HG03060 (cell line): ENCODE results near the gene YWHAE.
"Not testable (repeated sequence)": the region's sequence is repeated elsewhere in the genome, so short reads cannot be mapped to it uniquely, and the experiment has no call there.

Experiments used
- ATAC-seq: cut with Tn5 transposase; IDR thresholded peaks from one replicate; pipeline ENCODE4 v1.9.1; 2021; ENCODE audit warnings: low read depth, moderate number of reproducible peaks; ENCODE audit not compliant: unreplicated experiment

YWHAE gene

DNA sequence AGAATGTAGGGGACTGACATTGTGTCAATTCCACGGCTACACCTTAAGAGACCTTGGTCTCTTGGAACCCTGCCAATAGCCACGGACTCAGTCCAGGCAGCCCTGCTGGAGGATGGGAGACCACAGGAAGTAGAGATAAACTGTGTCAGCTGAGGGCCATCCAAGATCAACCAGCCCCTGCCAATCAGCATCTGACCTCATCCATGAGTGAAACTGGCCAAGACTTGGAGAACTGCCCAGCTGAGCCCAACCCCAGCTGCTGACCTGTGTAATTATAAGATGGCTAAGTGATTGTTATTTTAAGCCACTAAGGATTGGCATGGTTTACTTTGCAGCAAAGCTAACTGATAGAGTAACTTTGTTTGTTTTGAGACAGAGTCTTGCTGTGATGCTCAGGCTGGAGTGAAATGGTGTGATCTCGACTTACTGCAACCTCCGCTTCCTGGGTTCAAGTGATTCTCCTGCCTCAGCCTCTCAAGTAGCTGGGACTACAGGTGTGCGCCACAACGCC, 13.3 kb upstream of the YWHAE start:
- no peak for ATAC-seq

DNA sequence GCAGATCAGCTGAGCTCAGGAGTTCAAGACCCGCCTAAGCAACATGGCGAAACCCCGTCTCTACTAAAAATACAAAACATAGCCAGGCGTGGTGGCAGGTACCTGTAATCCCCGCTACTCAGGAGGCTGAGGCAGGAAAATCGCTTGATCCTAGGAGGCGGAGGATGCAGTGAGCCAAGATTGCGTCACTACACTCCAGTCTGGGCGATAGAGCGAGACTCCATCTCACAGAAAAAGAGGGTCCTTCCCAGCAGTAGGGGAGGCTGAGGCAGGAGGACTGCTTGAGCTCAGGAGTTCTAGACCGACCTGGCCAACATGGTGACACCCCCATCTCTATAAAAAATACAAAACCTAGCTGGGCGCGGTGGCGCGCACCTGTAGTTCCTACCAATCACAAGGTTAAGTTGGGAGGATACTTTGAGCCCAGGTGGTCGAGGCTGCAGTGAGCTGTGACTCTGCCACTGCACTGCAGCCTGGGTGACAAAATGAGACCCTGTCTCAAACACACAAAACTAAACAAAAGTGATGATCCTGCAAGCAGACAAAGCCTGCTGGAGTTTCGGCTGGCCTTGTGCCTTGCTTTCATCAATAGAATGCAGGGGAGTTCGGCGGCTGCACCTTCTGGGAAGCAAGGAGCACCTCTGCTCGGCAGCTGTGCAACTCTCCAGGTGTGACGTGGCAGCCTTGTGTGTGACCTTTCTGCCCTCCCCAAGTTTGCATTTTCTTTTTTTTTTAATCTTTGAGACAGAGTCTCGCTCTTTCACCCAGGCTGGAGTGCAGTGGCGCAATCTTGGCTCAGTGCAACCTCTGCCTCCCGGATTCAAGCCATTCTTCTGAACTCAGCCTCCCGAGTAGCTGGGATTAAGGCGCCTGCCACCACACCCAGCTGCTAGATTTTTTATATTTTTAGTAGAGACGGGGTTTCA, 12.4 kb upstream of the YWHAE start:
- ATAC-seq = no peak

DNA sequence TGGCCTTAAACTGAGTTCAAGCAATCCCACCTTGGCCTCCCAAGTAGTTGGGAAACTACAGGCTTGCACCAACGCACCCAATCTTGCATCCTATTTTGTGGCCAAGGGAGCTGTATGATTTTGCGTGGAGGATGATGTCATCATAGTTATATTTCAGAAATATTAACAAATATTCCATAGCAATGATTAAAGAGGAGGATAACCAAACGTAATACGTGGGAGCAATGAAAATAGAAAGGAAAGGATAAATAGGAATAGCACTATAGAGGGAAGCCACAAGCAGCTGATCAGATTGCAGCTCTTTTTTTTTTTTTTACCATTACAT, 2.2 kb upstream of the YWHAE start:
- no peak for ATAC-seq

DNA sequence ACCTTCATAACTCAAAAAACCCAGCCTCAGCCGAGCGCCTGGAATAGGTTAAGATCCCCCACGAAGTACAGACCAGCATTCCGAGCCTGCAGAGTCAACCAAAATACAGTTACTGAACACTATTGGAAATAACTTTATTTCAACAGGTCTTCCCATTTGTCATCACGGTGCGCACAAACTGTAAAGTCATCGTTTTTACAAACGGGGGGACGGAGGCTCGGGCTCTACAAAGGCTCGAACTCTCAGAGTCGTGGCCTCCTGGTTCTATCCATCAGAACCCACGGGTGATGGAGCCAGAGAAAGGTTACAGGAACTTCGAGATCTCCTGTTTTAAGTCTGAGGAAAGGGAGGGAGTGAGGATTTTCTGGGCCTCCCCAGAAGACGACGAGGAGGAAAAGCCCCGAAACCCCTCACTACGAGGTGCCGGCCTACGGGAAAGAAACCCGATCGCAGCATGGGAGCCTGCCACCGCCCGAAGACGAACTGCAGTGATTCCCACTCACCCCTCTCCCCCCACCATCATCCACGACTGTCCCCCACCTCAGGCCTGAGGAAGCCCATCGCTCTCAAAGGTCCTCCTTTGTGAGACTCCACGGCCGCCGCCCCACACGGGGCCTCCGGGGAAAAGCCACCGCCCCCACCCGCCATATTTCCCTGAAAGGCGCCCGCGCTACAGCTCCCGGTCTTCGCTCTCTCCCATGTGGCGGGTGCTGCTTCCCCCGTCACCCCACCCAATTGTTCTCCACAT, 917 bp downstream of the YWHAE start:
- ATAC-seq = no peak

DNA sequence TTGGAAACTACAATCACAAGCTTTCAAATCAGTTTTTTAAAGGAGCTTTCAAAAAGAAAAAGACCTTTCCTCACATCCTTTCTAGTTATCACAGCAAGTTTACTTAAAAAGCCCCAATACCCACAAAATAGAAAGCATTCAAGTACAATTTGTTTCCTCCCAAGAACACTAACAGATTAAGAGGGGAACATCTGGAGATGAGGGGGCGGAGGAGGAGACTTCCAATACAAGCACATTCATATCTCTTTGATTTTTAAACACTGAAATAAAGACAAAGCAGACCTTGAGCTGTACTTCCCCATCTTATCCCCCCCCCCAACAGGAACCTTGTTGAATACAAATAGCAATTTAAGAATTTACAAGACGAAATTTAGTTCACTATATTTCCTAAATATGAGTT, 2.0 kb downstream of the YWHAE start:
- ATAC-seq = no peak

- ATAC-seq = not testable (repeated sequence)
Measured at GRCh38 chr17:1395876-1396665, 4.0 kb downstream of the YWHAE start.

DNA sequence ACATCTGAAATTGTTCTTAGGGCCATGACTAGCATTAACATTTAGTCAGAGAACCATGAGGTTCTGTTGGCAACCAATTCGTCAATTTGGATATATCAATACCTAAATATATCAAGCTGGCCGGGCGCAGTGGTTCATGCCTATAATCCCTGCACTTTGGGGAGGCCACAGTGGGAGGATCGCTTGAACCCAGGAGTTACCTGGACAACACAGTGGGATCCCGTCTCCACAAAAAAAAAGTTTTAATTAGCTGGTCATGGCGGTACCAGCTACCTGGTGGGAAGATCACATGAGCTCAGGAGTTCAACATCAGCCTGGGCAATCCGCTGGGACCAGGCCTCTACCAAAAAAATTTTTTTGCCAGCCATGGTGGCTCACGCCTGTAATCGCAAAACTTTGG, 8.4 kb downstream of the YWHAE start:
- ATAC-seq = no peak

GRCh38 chr17:1390432-1391367, 9.3 kb downstream of the YWHAE start:
- ATAC-seq = no peak

GRCh38 chr17:1387490-1388227, 12.4 kb downstream of the YWHAE start:
- not testable (repeated sequence) for ATAC-seq

GRCh38 chr17:1386675-1387190, 13.3 kb downstream of the YWHAE start:
- not testable (repeated sequence) for ATAC-seq

DNA sequence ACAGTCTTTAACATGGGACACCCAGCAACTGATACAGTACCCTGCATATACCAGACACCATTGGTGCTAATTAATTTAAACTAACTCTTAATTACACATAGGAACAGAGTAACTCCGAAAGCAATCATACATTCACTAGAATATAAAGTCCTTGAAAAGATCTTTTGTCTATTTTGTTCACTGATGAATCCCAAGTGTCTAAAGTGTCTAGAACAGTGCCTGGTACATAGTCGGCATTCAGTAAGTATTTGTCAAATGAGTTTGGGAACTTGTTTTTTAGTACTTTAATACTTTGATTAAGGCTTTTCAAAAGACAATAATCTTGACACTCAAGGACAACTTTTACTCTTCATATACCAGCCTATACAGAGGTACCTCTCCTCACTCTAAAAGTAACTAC, 13.8 kb downstream of the YWHAE start:
- no peak for ATAC-seq

GRCh38 chr17:1385861-1386260, 14.2 kb downstream of the YWHAE start:
- ATAC-seq = no peak

- no peak for ATAC-seq
Measured at GRCh38 chr17:1384905-1385435, 15.1 kb downstream of the YWHAE start.

- peak; percentile 42 for ATAC-seq
Measured at GRCh38 chr17:1379930-1380313, 20.1 kb downstream of the YWHAE start.

- ATAC-seq = no peak
Measured at GRCh38 chr17:1379208-1379929, 20.7 kb downstream of the YWHAE start.

- not testable (repeated sequence) for ATAC-seq
Measured at GRCh38 chr17:1378476-1378860, 21.6 kb downstream of the YWHAE start.

- ATAC-seq = no peak
Measured at GRCh38 chr17:1377334-1377733, 22.7 kb downstream of the YWHAE start.

DNA sequence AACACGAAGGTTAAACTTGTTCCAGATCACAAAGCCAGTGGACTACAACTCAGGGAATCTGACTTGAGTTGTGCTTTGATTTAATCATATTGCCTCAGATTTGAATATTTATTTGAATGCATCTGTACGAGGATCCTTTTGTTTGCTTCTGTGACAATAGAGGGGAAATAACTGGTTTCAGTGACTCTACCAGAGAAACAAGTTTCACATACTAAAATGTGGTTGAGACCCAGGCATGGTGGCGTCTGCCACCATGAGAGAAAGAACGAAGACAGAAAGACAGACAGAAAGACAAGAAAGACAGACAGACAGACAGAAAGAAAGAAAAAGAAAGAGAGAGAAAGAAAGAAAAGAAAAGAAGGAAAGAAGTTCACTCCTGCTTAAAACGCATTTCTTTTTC, 24.0 kb downstream of the YWHAE start:
- ATAC-seq = no peak
